WTC11 (cell line): Measurements from ENCODE around the gene NFATC3. TPM values are rescaled to one million over a fixed set of nuclear protein-coding genes. Genes with fewer than 3 reads are reported as not detected.
"Not testable (repeated sequence)": the region's sequence is repeated elsewhere in the genome, so short reads cannot be mapped to it uniquely, and the experiment has no call there.

Source experiments
- ATAC-seq: fragments of 200-7000 bp; cut with Tn5 transposase; 2 replicates; pipeline ENCODE4 v1.10.0; 2021; ENCODE audit warnings: mild to moderate bottlenecking, moderate library complexity
- CTCF ChIA-PET: fragments of 300-600 bp; sonication (Branson Sonifier 250); formaldehyde crosslinking; loops from one replicate; lab custom pipeline; 2021; ENCODE audit warnings: antibody characterized with exemption; lab: Charles Lee
- POLR2A ChIA-PET: fragments of 350-600 bp; sonication (Branson Sonifier 250); formaldehyde crosslinking; loops from one replicate; lab custom pipeline; 2021; ENCODE audit warnings: antibody characterized with exemption; lab: Charles Lee
- DNase-seq: peaks from one replicate; pipeline ENCODE4 v3.0.0; 2021; ENCODE audit warnings: low spot score
- H3K27ac Mint-ChIP-seq: 2 replicates; pipeline ENCODE4 v1.8.0; 2021; ENCODE audit warnings: mixed read lengths
- H3K27me3 Mint-ChIP-seq: 2 replicates; pipeline ENCODE4 v1.8.0; 2021; ENCODE audit warnings: low read depth, mild to moderate bottlenecking, moderate library complexity, mixed read lengths
- H3K36me3 Mint-ChIP-seq: 2 replicates; pipeline ENCODE4 v1.8.0; 2021; ENCODE audit warnings: mixed read lengths
- H3K4me1 Mint-ChIP-seq: 2 replicates; pipeline ENCODE4 v1.8.0; 2022; ENCODE audit warnings: mixed read lengths
- H3K4me3 Mint-ChIP-seq: 2 replicates; pipeline ENCODE4 v1.8.0; 2021; ENCODE audit warnings: mild to moderate bottlenecking, moderate library complexity, mixed read lengths
- H3K9me3 Mint-ChIP-seq: 2 replicates; pipeline ENCODE4 v1.8.0; 2021; ENCODE audit warnings: mixed read lengths
- CREM ChIP-seq: sonication (generic); formaldehyde crosslinking; IDR thresholded peaks from 2 replicates; pipeline ENCODE4 v1.8.1; 2022; ENCODE audit warnings: mild to moderate bottlenecking, missing genetic modification reagents, moderate library complexity
- GTF2I ChIP-seq: fragments of 250-450 bp; sonication (Bioruptor Pico); conservative IDR thresholded peaks from 2 replicates; pipeline ENCODE4 v1.4.0; 2021; ENCODE audit warnings: mild to moderate bottlenecking
- HMGA2 ChIP-seq: fragments of 250-450 bp; sonication (Bioruptor Pico); IDR thresholded peaks from 2 replicates; pipeline ENCODE4 v1.4.0; 2021; ENCODE audit warnings: mild to moderate bottlenecking, moderate library complexity
- JUN ChIP-seq: sonication (generic); formaldehyde crosslinking; IDR thresholded peaks from 2 replicates; pipeline ENCODE4 v1.8.0; 2023; ENCODE audit warnings: mild to moderate bottlenecking, missing genetic modification reagents
- NFE2L1 ChIP-seq: sonication (generic); formaldehyde crosslinking; IDR thresholded peaks from 2 replicates; pipeline ENCODE4 v1.8.1; 2023; ENCODE audit warnings: missing genetic modification reagents
- NR1H2 ChIP-seq: sonication (generic); formaldehyde crosslinking; IDR thresholded peaks from 2 replicates; pipeline ENCODE4 v1.9.0; 2021; ENCODE audit warnings: mild to moderate bottlenecking, moderate library complexity, missing genetic modification reagents
- NR2C2 ChIP-seq: sonication (generic); formaldehyde crosslinking; IDR thresholded peaks from 2 replicates; pipeline ENCODE4 v1.8.0; 2022; ENCODE audit warnings: mild to moderate bottlenecking, missing genetic modification reagents
- OVOL2 ChIP-seq: fragments of 250-450 bp; sonication (Bioruptor Pico); IDR thresholded peaks from 2 replicates; pipeline ENCODE4 v1.9.0; 2021; ENCODE audit warnings: mild to moderate bottlenecking, borderline replicate concordance
- PRRX2 ChIP-seq: fragments of 250-450 bp; sonication (Bioruptor Pico); IDR thresholded peaks from 2 replicates; pipeline ENCODE4 v1.8.0; 2021; ENCODE audit warnings: mild to moderate bottlenecking
- SP1 ChIP-seq: sonication (generic); formaldehyde crosslinking; conservative IDR thresholded peaks from 2 replicates; pipeline ENCODE4 v1.8.1; 2022; ENCODE audit warnings: missing genetic modification reagents
- TEAD1 ChIP-seq: sonication (generic); formaldehyde crosslinking; IDR thresholded peaks from 2 replicates; pipeline ENCODE4 v1.8.0; 2022; ENCODE audit warnings: mild to moderate bottlenecking, missing genetic modification reagents
- TP53 ChIP-seq: sonication (generic); formaldehyde crosslinking; IDR thresholded peaks from 2 replicates; pipeline ENCODE4 v1.8.1; 2023; ENCODE audit warnings: mild to moderate bottlenecking, missing genetic modification reagents
- ZNF219 ChIP-seq: sonication (generic); formaldehyde crosslinking; IDR thresholded peaks from 2 replicates; pipeline ENCODE4 v1.8.0; 2023; ENCODE audit warnings: missing genetic modification reagents, mild to moderate bottlenecking, borderline replicate concordance
- ZNF263 ChIP-seq: sonication (generic); formaldehyde crosslinking; IDR thresholded peaks from 2 replicates; pipeline ENCODE4 v1.8.1; 2022; ENCODE audit warnings: low read depth, mild to moderate bottlenecking, moderate library complexity, missing genetic modification reagents
- ZNF317 ChIP-seq: sonication (generic); formaldehyde crosslinking; IDR thresholded peaks from 2 replicates; pipeline ENCODE4 v1.8.1; 2023; ENCODE audit warnings: low read depth, mild to moderate bottlenecking, moderate library complexity, missing genetic modification reagents, borderline replicate concordance
- total RNA-seq: library from RNA; stranded (reverse); gene quantifications from 3 replicates; pipeline ENCODE4 v1.2.3, GENCODE V29; 2021
- TF ChIP-seq, protein P1 (sequence below): sonication (generic); formaldehyde crosslinking; conservative IDR thresholded peaks from 2 replicates; pipeline ENCODE4 v1.8.1; 2023; ENCODE audit warnings: mild to moderate bottlenecking, low read depth, missing genetic modification reagents, moderate library complexity
- TF ChIP-seq, protein P2 (sequence below): sonication (generic); formaldehyde crosslinking; IDR thresholded peaks from 2 replicates; pipeline ENCODE4 v1.8.1; 2023; ENCODE audit warnings: mild to moderate bottlenecking, missing genetic modification reagents, moderate library complexity
- TF ChIP-seq, protein P3 (sequence below): sonication (generic); formaldehyde crosslinking; IDR thresholded peaks from 2 replicates; pipeline ENCODE4 v1.8.0; 2022; ENCODE audit warnings: mild to moderate bottlenecking, missing genetic modification reagents
- TF ChIP-seq, protein P4 (sequence below): sonication (generic); formaldehyde crosslinking; IDR thresholded peaks from 2 replicates; pipeline ENCODE4 v1.8.1; 2022; ENCODE audit warnings: mild to moderate bottlenecking, missing genetic modification reagents, moderate library complexity, borderline replicate concordance
- TF ChIP-seq, protein P5 (sequence below): fragments of 250-450 bp; sonication (Bioruptor Pico); IDR thresholded peaks from 2 replicates; pipeline ENCODE4 v2.1.2; 2022; ENCODE audit warnings: mild to moderate bottlenecking, moderate library complexity
- TF ChIP-seq, protein P6 (sequence below): sonication (generic); formaldehyde crosslinking; IDR thresholded peaks from 2 replicates; pipeline ENCODE4 v1.8.1; 2023; ENCODE audit warnings: mild to moderate bottlenecking, missing genetic modification reagents, moderate library complexity

The NFATC3 gene
- total RNA-seq, 1 experiment from 2014 or later: 34.6 TPM

DNA sequence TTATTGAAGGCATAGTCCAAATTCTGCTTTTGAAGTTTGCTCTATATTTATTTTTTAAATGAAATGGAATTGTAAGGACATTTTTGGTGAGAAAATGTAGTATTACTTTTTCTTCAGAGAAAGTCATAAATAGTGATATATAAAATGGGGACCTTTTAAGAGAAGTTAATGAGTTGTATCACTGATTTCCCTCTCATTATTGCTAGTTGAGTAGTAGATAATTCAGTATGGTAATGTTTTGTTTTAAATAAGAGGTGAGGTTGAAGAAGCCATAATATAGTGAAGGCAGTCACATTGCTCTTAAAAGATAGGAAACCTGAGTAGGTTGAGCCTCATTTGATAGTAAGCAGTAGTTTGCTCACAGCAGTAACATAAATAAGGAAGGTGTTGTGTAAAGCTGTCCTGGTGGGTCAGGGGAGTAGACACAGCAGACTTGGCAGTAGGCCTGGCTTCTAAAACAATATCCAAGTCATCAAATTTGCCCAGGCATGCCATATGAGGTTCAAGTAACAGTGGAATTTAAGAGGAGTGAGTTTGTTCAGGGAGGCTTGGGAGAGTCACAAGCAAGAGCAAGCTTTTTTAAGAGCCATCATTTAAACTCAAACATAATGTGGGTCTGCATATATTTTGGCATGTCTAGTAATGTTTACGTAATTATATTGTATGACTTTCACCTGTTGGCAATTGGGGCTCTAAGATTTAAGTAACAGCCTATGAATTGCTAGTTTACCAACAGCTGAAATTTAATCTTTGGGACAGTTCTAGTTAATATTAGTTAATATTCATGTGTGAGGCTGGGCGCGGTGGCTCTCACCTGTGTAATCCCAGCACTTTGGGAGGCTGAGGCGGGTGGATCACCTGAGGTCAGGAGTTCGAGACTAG lies 6.5 kb downstream of the NFATC3 start (continued):
- TF ChIP-seq ZNF317: no peak
- no peak for TF ChIP-seq CREM (CRISPR knock-in tag)
- TF ChIP-seq NR2C2: no peak

DNA sequence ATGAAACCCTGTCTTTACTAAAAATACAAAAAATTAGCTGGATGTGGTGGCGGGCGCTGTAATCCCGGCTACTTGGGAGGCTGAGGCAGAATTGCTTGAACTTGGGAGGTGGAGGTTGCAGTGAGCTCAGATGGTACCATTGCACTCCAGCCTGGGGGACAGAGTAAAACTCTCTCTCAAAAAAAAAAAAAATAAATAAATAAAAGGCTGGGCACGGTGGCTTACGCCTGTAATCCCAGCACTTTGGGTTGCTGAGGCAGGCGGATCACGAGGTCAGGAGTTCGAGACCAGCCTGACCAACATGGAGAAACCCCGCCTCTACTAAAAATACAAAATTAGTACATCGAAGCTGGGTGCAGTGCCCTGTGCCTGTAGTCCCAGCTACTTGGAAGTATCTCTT lies 7.1 kb downstream of the NFATC3 start:
- ATAC-seq, H3K4me3 Mint-ChIP-seq, POLR2A ChIA-PET, H3K36me3 Mint-ChIP-seq, H3K27me3 Mint-ChIP-seq, H3K27ac Mint-ChIP-seq, H3K9me3 Mint-ChIP-seq, DNase-seq: not testable (repeated sequence)
- H3K4me1 Mint-ChIP-seq: peaks cover 40% of the 10 kb centered on the region
- CTCF ChIA-PET: interaction anchor here (1.1 to 4.1 kb wide), 4 partner anchors 8 to 143 kb away, joined by 3 to 58 read pairs (median 27); partner anchors contain the start of genes ESRP2 and NFATC3

DNA sequence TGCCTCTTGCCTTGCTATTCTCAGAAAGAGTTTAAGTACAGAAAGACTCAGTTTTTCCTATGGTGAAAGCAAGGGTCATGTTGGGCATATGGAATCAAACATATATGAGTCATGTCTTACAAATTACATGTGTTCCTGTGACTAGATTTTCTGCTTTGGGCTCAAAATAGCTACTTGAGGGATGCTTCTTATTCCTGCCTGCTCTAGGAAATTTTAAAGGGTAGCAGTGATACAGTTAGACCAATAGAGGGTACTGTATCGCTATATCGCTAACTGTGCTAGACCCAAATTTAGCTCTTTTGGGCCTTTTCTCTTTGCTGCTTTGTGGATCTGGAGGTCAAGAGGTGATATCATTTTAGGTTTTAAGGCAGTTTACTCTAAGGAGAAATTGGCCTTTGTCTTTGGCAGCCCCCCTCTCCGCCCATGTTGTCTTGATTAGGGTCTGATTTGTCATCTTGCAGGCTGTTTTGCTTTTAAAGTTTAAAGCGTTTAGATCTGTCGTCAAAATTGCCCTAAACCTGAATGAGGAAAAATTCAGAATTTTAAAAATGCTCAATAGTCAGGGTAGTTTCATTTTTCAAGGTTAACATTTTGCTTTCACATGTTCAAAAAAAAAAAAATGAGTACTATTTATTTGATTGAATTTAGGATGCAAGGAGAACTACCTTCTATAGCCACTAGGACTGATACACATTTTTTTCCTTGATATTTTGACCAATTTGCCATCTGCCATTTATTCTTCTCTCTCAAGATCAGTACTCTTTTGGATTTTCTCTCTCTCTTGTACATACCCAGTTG lies 8.8 kb downstream of the NFATC3 start:
- Mint-ChIP-seq H3K27ac (0 out of 2 replicates have a peak overlapping the region, but pooled peaks have one; percentile 34), H3K36me3 (no peaks in the 10 kb centered on the region), H3K9me3 (no peaks in the 10 kb centered on the region), H3K4me1 (peaks cover 40% of the 10 kb centered on the region), H3K27me3 (no peaks in the 10 kb centered on the region), H3K4me3 (no peak overlapping the region)
- ChIA-PET POLR2A (interaction anchor here (0.6 to 1.1 kb wide), 2 partner anchors 8 to 9 kb away, joined by 3 to 5 read pairs; no protein-coding TSS in a partner anchor), CTCF (interaction anchor here (0.5 to 4.1 kb wide), 41 partner anchors 9 to 662 kb away, joined by 3 to 58 read pairs (median 5); partner anchors contain the start of genes ESRP2, NFATC3, PLA2G15 and PRMT7)
- TF ChIP-seq, protein P1, sequence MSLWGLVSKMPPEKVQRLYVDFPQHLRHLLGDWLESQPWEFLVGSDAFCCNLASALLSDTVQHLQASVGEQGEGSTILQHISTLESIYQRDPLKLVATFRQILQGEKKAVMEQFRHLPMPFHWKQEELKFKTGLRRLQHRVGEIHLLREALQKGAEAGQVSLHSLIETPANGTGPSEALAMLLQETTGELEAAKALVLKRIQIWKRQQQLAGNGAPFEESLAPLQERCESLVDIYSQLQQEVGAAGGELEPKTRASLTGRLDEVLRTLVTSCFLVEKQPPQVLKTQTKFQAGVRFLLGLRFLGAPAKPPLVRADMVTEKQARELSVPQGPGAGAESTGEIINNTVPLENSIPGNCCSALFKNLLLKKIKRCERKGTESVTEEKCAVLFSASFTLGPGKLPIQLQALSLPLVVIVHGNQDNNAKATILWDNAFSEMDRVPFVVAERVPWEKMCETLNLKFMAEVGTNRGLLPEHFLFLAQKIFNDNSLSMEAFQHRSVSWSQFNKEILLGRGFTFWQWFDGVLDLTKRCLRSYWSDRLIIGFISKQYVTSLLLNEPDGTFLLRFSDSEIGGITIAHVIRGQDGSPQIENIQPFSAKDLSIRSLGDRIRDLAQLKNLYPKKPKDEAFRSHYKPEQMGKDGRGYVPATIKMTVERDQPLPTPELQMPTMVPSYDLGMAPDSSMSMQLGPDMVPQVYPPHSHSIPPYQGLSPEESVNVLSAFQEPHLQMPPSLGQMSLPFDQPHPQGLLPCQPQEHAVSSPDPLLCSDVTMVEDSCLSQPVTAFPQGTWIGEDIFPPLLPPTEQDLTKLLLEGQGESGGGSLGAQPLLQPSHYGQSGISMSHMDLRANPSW (CRISPR knock-in tag): no peak
- TF ChIP-seq TEAD1 (CRISPR knock-in tag) (no peak), SP1 (CRISPR knock-in tag) (no peak), OVOL2 (no peak), HMGA2 (CRISPR knock-in tag) (no peak), NFE2L1 (CRISPR knock-in tag) (no peak), NR1H2 (no peak), GTF2I (CRISPR knock-in tag) (no peak), TP53 (no peak), ZNF219 (CRISPR knock-in tag) (no peak), PRRX2 (no peak), JUN (CRISPR knock-in tag) (no peak), ZNF263 (no peak)
- TF ChIP-seq, protein P2, sequence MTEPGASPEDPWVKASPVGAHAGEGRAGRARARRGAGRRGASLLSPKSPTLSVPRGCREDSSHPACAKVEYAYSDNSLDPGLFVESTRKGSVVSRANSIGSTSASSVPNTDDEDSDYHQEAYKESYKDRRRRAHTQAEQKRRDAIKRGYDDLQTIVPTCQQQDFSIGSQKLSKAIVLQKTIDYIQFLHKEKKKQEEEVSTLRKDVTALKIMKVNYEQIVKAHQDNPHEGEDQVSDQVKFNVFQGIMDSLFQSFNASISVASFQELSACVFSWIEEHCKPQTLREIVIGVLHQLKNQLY (CRISPR knock-in tag): no peak
- TF ChIP-seq, protein P3, sequence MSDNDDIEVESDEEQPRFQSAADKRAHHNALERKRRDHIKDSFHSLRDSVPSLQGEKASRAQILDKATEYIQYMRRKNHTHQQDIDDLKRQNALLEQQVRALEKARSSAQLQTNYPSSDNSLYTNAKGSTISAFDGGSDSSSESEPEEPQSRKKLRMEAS (CRISPR knock-in tag): no peak
- TF ChIP-seq, protein P4, sequence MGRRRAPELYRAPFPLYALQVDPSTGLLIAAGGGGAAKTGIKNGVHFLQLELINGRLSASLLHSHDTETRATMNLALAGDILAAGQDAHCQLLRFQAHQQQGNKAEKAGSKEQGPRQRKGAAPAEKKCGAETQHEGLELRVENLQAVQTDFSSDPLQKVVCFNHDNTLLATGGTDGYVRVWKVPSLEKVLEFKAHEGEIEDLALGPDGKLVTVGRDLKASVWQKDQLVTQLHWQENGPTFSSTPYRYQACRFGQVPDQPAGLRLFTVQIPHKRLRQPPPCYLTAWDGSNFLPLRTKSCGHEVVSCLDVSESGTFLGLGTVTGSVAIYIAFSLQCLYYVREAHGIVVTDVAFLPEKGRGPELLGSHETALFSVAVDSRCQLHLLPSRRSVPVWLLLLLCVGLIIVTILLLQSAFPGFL (CRISPR knock-in tag): no peak
- TF ChIP-seq, protein P5, sequence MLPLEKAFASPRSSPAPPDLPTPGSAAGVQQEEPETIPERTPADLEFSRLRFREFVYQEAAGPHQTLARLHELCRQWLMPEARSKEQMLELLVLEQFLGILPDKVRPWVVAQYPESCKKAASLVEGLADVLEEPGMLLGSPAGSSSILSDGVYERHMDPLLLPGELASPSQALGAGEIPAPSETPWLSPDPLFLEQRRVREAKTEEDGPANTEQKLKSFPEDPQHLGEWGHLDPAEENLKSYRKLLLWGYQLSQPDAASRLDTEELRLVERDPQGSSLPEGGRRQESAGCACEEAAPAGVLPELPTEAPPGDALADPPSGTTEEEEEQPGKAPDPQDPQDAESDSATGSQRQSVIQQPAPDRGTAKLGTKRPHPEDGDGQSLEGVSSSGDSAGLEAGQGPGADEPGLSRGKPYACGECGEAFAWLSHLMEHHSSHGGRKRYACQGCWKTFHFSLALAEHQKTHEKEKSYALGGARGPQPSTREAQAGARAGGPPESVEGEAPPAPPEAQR (CRISPR knock-in tag): no peak
- TF ChIP-seq, protein P6, sequence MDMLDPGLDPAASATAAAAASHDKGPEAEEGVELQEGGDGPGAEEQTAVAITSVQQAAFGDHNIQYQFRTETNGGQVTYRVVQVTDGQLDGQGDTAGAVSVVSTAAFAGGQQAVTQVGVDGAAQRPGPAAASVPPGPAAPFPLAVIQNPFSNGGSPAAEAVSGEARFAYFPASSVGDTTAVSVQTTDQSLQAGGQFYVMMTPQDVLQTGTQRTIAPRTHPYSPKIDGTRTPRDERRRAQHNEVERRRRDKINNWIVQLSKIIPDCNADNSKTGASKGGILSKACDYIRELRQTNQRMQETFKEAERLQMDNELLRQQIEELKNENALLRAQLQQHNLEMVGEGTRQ (CRISPR knock-in tag): no peak
- ATAC-seq: peak; percentile 89
- no peak for DNase-seq
